Keratinocyte (primary cell): ENCODE measurements around the gene OMP. TPM values are rescaled to one million over a fixed set of nuclear protein-coding genes. Genes with fewer than 3 reads are reported as not detected.

ENCODE experiments used
- DNase-seq: peaks from one replicate; pipeline ENCODE4 v3.0.0-alpha.2; 2011; ENCODE audit warnings: low read depth, missing footprints, low spot score
- FAIRE-seq: peaks from 2 replicates; lab custom pipeline; 2011; peaks lifted over from hg19 to GRCh38; lab: Jason Lieb, UNC
- H2AFZ ChIP-seq: 2 replicates; pipeline ENCODE4 v1.6.0; 2012; ENCODE audit warnings: low read length, control low read depth, inconsistent platforms; ENCODE audit not compliant: control insufficient read depth
- H3K27ac ChIP-seq: 2 replicates; pipeline ENCODE4 v1.5.1; 2011; ENCODE audit warnings: low read length; ENCODE audit not compliant: control insufficient read depth, insufficient read depth
- H3K27me3 ChIP-seq: 3 replicates; pipeline ENCODE4 v1.6.0; 2011; ENCODE audit warnings: low read length; ENCODE audit not compliant: control insufficient read depth, insufficient read depth; ENCODE audit errors: extremely low read depth
- H3K36me3 ChIP-seq, 2 experiments: 2 replicates in 1 of 2; 3 replicates in 1 of 2; pipeline ENCODE4 v1.5.1; 2011; ENCODE audit warnings: low read length in 2 of 2, mild to moderate bottlenecking in 1 of 2; ENCODE audit not compliant: control insufficient read depth in 2 of 2, insufficient read depth in 2 of 2; ENCODE audit errors: extremely low read depth in 1 of 2
- H3K4me1 ChIP-seq: 3 replicates; pipeline ENCODE4 v1.5.1; 2011; ENCODE audit warnings: low read length; ENCODE audit not compliant: control insufficient read depth, insufficient read depth; ENCODE audit errors: extremely low read depth
- H3K4me2 ChIP-seq: 3 replicates; pipeline ENCODE4 v1.6.0; 2011; ENCODE audit warnings: low read depth, low read length; ENCODE audit not compliant: control insufficient read depth, insufficient read depth; ENCODE audit errors: extremely low read depth
- H3K4me3 ChIP-seq, 3 experiments: fragments of 200-600 bp in 1 of 3; sonication (generic) in 1 of 3; 2 replicates in 2 of 3; 3 replicates in 1 of 3; pipeline ENCODE4 v1.5.1; 2011 to 2016; ENCODE audit warnings: low read length in 3 of 3, mild to moderate bottlenecking in 3 of 3, control low read depth in 2 of 3, inconsistent platforms in 1 of 3, low read depth in 1 of 3, mixed read lengths in 1 of 3, mixed run types in 1 of 3, moderate library complexity in 1 of 3; ENCODE audit not compliant: control insufficient read depth in 2 of 3, insufficient read depth in 2 of 3; ENCODE audit errors: extremely low read depth in 1 of 3
- H3K79me2 ChIP-seq: 2 replicates; pipeline ENCODE4 v1.6.0; 2012; ENCODE audit warnings: low read length; ENCODE audit not compliant: control insufficient read depth, insufficient read depth
- H3K9ac ChIP-seq: 3 replicates; pipeline ENCODE4 v1.6.0; 2011; ENCODE audit warnings: low read length; ENCODE audit not compliant: control insufficient read depth, insufficient read depth; ENCODE audit errors: extremely low read depth
- H3K9me1 ChIP-seq: 3 replicates; pipeline ENCODE4 v1.6.0; 2011; ENCODE audit warnings: low read length; ENCODE audit not compliant: control insufficient read depth, insufficient read depth; ENCODE audit errors: extremely low read depth
- H3K9me3 ChIP-seq: 2 replicates; pipeline ENCODE4 v1.5.1; 2012; ENCODE audit warnings: low read depth, low read length; ENCODE audit not compliant: control insufficient read depth
- H4K20me1 ChIP-seq: 3 replicates; pipeline ENCODE4 v1.6.0; 2011; ENCODE audit warnings: low read length; ENCODE audit not compliant: control insufficient read depth, insufficient read depth; ENCODE audit errors: extremely low read depth
- CTCF ChIP-seq, 3 experiments: IDR thresholded peaks in 1 of 3; conservative IDR thresholded peaks in 1 of 3; optimal IDR thresholded peaks in 1 of 3; 2 replicates in 2 of 3; 3 replicates in 1 of 3; pipeline versions ENCODE3 to v1.5.1; 2011; ENCODE audit warnings: low read length in 3 of 3, mild to moderate bottlenecking in 3 of 3, moderate library complexity in 2 of 3, control low read depth in 1 of 3, inconsistent platforms in 1 of 3; ENCODE audit not compliant: insufficient read depth in 2 of 3; ENCODE audit errors: extremely low read depth in 1 of 3
- EZH2 ChIP-seq: IDR thresholded peaks from one replicate; pipeline ENCODE4 v1.6.1; 2012; ENCODE audit warnings: inconsistent platforms, mild to moderate bottlenecking, low read length, moderate library complexity
- dilution Hi-C: fragments of 300-500 bp; cut with MboI; formaldehyde crosslinking; loops from one replicate; pipeline ENCODE4 v1.7.0; 2020; ENCODE audit warnings: low sequenced_read_pairs; ENCODE audit not compliant: extremely low pct_ligation_motif_present
- polyA plus RNA-seq, 5 experiments: library from polyadenylated mRNA; depleted of rRNA in 3 of 5; stranded (reverse) in 3 of 5; stranded (forward) in 1 of 5; unstranded in 1 of 5; fragments of >200 nt; gene quantifications; 1 replicate in 1 of 5; 2 replicates in 3 of 5; 3 replicates in 1 of 5; pipeline versions ENCODE4 v1.2.1 to v1.2.3, GENCODE V29; 2011 to 2012; ENCODE audit warnings: missing spikeins in 2 of 5, low read depth in 1 of 5, low replicate concordance in 1 of 5

The OMP gene
- polyA plus RNA-seq, 1 donor (not counting 4 experiments of a cell fraction or from before 2014, with no cell fraction given), result not detected

- Histone ChIP-seq H3K9ac (no peak overlapping the region), H3K27me3 (no peaks in the 10 kb centered on the region), H3K4me3 (no peak overlapping the region), H3K27ac (no peak overlapping the region), H3K4me1 (no peaks in the 10 kb centered on the region), H3K4me2 (no peak overlapping the region), H3K36me3 (no peaks in the 10 kb centered on the region), H3K9me1 (no peaks in the 10 kb centered on the region), H4K20me1 (no peaks in the 10 kb centered on the region), H2AFZ (no peak overlapping the region), H3K79me2 (no peaks in the 10 kb centered on the region), H3K9me3 (peaks cover 6% of the 10 kb centered on the region)
- TF ChIP-seq EZH2 (no peak), CTCF (optimal IDR thresholded peaks at IDR 0.05 in 1 of 3, IDR thresholded peaks at IDR 0.05 in 1 of 3, conservative IDR thresholded peaks at IDR 0.05 in 1 of 3; ENCODE audit: extremely low read depth in 1 of 3, insufficient read depth in 2 of 3, low read length in 3 of 3) (no peak)
- DNase-seq (no peak), FAIRE-seq (no peak)
- dilution Hi-C loops, result no loop called here
Observed at GRCh38 chr11:77054084-77054483, 48.6 kb upstream of the OMP start.

- FAIRE-seq, result no peak
- Histone ChIP-seq H3K79me2 (no peaks in the 10 kb centered on the region), H3K36me3 (no peaks in the 10 kb centered on the region), H3K9me1 (no peaks in the 10 kb centered on the region), H3K9me3 (peaks cover 6% of the 10 kb centered on the region), H2AFZ (no peak overlapping the region), H4K20me1 (no peaks in the 10 kb centered on the region), H3K4me3 (no peak overlapping the region), H3K4me2 (no peak overlapping the region), H3K27me3 (no peaks in the 10 kb centered on the region), H3K4me1 (no peaks in the 10 kb centered on the region), H3K9ac (no peak overlapping the region), H3K27ac (no peak overlapping the region)
- DNase-seq, result no peak
- dilution Hi-C loops, result no loop called here
- no peak for TF ChIP-seq CTCF (optimal IDR thresholded peaks at IDR 0.05 in 1 of 3, IDR thresholded peaks at IDR 0.05 in 1 of 3, conservative IDR thresholded peaks at IDR 0.05 in 1 of 3; ENCODE audit: extremely low read depth in 1 of 3, insufficient read depth in 2 of 3, low read length in 3 of 3)
- TF ChIP-seq EZH2, result no peak
Observed at GRCh38 chr11:77055101-77055561, 47.5 kb upstream of the OMP start.
